Astrocyte (in vitro differentiated cells and primary cell): Measurements from ENCODE around the gene SMDT1.

ENCODE experiments used
- CTCF ChIP-seq: IDR thresholded peaks from 2 replicates; pipeline ENCODE4 v1.5.1; 2011; ENCODE audit warnings: low read depth, mild to moderate bottlenecking, inconsistent platforms, low read length, moderate library complexity; ENCODE audit not compliant: insufficient read depth
- EZH2 ChIP-seq: IDR thresholded peaks from 2 replicates; pipeline ENCODE4 v1.6.1; 2012; ENCODE audit warnings: mild to moderate bottlenecking, low read length, inconsistent platforms; ENCODE audit not compliant: insufficient read depth

GRCh38 chr22:42039271-42039670 lies 40.2 kb upstream of the SMDT1 start:
- TF ChIP-seq CTCF (no peak), EZH2 (no peak)
